Small intestine (tissue), 7 donors: ENCODE measurements around the gene MYL6. TPM values are rescaled to one million over a fixed set of nuclear protein-coding genes. Genes with fewer than 3 reads are reported as not detected.
"Not testable (repeated sequence)": the region's sequence is repeated elsewhere in the genome, so short reads cannot be mapped to it uniquely, and the experiment has no call there.

Source experiments
- DNase-seq, 2 donors: peaks; one replicate each; pipeline versions ENCODE4 v3.0.0 to v3.0.0-alpha.2; 2013
- FAIRE-seq: peaks from 2 replicates; lab custom pipeline; 2012; peaks lifted over from hg19 to GRCh38; lab: Jason Lieb, UNC
- H3K27ac ChIP-seq, 3 donors: one replicate each; pipeline ENCODE4 v1.5.1; 2013; ENCODE audit warnings: low read length in 2 of 3, mild to moderate bottlenecking in 2 of 3, control low read depth in 1 of 3, inconsistent platforms in 1 of 3, low read depth in 1 of 3, moderate library complexity in 1 of 3
- H3K27me3 ChIP-seq, 3 donors: one replicate each; pipeline ENCODE4 v1.6.1; 2013; ENCODE audit warnings: low read length in 3 of 3, inconsistent platforms in 1 of 3; ENCODE audit not compliant: control insufficient read depth in 3 of 3, insufficient read depth in 3 of 3
- H3K36me3 ChIP-seq, 3 donors: one replicate each; pipeline ENCODE4 v1.6.1; 2013; ENCODE audit warnings: low read length in 3 of 3, inconsistent platforms in 1 of 3, low read depth in 1 of 3, mild to moderate bottlenecking in 1 of 3, moderate library complexity in 1 of 3; ENCODE audit not compliant: control insufficient read depth in 3 of 3, insufficient read depth in 2 of 3
- H3K4me1 ChIP-seq, 3 donors: one replicate each; pipeline ENCODE4 v1.6.1; 2013; ENCODE audit warnings: low read length in 2 of 3, inconsistent platforms in 1 of 3, low read depth in 1 of 3, mild to moderate bottlenecking in 1 of 3, moderate library complexity in 1 of 3; ENCODE audit not compliant: control insufficient read depth in 3 of 3, insufficient read depth in 2 of 3
- H3K4me3 ChIP-seq, 3 donors: one replicate each; pipeline ENCODE4 v1.5.1; 2013; ENCODE audit warnings: low read length in 3 of 3, control low read depth in 1 of 3, inconsistent platforms in 1 of 3, low read depth in 1 of 3, mild to moderate bottlenecking in 1 of 3, moderate library complexity in 1 of 3
- H3K9me3 ChIP-seq, 2 donors: one replicate each; pipeline ENCODE4 v1.6.1; 2013; ENCODE audit warnings: low read depth in 1 of 2, low read length in 1 of 2; ENCODE audit not compliant: control insufficient read depth in 2 of 2, insufficient read depth in 1 of 2
- WGBS, 3 donors: extraction: QIAGEN DNeasy Blood & Tissue Kit; methylation state at CpG; one replicate each; pipeline ENCODE4 v1.1.7; 2013; 5-methylcytosine and 5-hydroxymethylcytosine counted together
- polyA plus RNA-seq, 4 donors: library from polyadenylated mRNA; stranded (reverse) in 3 of 4; unstranded in 1 of 4; fragments of 200-250 nt in 3 of 4; fragments of 120-200 nt in 1 of 4; gene quantifications; one replicate each; pipeline versions ENCODE4 v1.2.1 to v1.2.3, GENCODE V29; 2013
- donor health status: healthy with polysubstance abuse.
- donor health status: control.
- donor health status: control.
- donor health status: Bipolar disorder and iron deficiency.
- donor health status: healthy.

MYL6 gene
- polyA plus RNA-seq, 4 donors, result 1,147 to 4,316 (median 2,966) TPM

DNA sequence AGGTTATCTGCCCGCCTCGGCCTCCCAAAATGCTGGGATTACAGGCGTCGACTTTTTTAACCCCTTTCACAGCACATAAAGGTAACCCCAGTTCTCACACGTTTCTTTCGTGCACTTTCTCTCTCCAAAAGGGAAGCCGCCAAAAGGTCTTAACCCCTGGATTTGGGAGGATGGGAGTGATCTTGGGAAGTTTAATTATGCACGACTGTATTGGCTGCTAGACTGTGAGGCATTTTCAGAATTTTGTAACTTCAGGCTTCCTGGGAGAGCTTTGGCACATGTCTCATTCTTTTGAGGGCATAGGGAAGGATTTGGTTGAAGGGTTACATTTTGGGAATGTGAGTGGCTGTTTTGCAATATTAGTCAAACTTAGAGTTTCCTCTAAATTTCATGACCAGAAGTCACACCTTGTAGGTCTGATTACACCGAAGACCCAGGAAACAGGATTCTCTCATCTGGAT is 32.6 kb downstream of the MYL6 start:
- WGBS, 3 donors, result 22 to 26% (median 26%) methylated on average over 9 of the region's 9 CpGs
- Histone ChIP-seq H3K27ac (peak overlapping the region; percentile 39 to 97 (median 88)), H3K36me3 (peaks cover 0 to 10% (median 2%) of the 10 kb centered on the region in 3 donors), H3K27me3 (no peaks in the 10 kb centered on the region), H3K4me3 (peak overlapping the region in 2 of 3 donors; percentile 80 to 86), H3K4me1 (peaks cover 2 to 12% (median 7%) of the 10 kb centered on the region in 3 donors), H3K9me3 (no peaks in the 10 kb centered on the region)
- peak; percentile 13 to 28 for DNase-seq
- no peak for FAIRE-seq

DNA sequence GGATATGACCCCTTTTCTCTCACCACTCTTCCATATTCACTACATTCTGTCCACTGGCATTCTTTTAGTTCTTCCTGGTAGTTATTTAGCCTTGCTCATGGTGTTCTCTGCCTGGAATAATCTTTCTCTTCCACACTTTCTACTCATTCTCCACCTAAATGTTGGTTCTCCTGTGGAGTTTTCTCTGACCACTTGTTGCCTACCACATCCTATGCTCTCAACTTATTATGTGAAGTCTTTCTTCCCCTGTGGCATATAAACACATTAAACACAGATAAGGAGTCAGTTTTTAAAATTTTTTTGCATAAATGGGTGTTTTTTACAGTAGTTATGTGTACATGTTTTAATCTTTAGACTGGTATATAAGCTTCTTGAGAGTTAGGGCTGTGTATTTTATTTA is 34.4 kb downstream of the MYL6 start:
- no peak for FAIRE-seq
- Histone ChIP-seq H3K36me3 (no peaks in the 10 kb centered on the region), H3K27ac (no peak overlapping the region)

DNA sequence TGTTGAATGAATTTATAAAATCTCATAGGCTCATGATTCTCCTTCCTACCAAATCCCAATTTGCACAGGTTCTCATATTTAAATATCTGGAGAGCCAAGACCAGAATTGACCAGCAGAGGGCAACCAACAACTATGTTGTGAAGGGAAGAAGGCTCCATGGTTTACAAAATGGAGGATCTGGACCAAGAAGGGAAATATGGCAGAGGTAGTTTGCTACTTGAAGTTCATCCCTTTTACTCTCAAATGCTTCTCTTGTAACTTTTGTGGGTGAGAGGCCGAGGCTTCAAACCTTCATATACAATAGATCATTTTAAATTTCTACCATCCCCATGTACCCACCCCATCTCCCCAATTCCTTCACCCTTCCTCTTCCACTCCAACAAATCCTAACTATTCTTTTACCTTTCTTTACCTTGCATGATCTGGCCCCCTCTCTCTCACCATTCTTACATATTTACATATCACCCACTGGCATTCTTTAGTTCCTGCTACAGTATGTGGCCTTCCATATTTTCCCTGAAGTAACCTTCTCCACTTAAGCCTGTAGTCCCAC is 34.9 kb downstream of the MYL6 start:
- Histone ChIP-seq H3K27me3 (no peaks in the 10 kb centered on the region), H3K27ac (no peak overlapping the region), H3K9me3 (no peaks in the 10 kb centered on the region), H3K4me1 (peaks cover under 1 to 2% (median 1%) of the 10 kb centered on the region in 3 donors), H3K36me3 (no peaks in the 10 kb centered on the region), H3K4me3 (no peak overlapping the region)
- DNase-seq, result peak; percentile 87
- FAIRE-seq, result no peak
- WGBS, 3 donors, result 22 to 60% (median 47%) methylated on average over 1 of the region's 1 CpG

More for the DNA sequence above, 34.4 kb downstream of the MYL6 start:
- no peaks in the 10 kb centered on the region for H3K9me3 ChIP-seq
- no peak for DNase-seq
- peaks cover 2 to 8% (median 6%) of the 10 kb centered on the region in 3 donors for H3K4me1 ChIP-seq
- no peaks in the 10 kb centered on the region for H3K27me3 ChIP-seq
- H3K4me3 ChIP-seq, result no peak overlapping the region

DNA sequence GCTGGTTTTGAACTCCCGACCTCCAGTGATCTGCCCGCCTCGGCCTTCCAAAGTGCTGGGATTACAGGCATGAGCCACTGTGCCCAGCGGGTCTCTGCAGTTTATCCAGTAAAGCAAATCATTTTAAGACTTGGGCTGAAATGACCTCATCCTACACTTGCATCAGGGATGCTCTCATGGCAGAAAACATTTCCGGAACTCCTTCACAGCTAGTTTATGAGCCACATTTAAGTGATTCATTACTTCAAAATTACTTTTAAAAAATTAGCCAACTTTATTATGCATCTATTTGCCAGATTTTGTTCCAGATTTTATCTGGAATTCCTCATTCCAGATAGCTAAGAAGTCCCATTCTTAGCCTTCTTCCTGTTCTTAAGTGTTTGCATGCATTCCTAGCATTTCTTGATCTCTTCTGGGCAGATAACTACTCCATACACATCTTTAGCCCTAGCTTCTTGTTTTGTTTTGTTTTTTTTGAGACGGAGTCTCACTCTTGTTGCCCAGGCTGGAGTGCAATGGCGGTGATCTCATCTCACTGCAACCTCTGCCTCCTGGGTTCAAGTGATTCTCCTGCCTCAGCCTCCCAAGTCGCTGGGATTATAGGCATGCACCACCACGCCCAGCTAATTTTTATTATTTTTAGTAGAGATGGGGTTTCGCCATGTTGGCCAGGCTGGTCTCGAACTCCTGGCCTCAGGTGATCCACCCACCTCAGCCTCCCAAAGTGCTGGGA is 38.8 kb downstream of the MYL6 start:
- not testable (repeated sequence) for H3K27ac ChIP-seq, H3K4me1 ChIP-seq, FAIRE-seq, H3K36me3 ChIP-seq, H3K27me3 ChIP-seq, H3K4me3 ChIP-seq, DNase-seq, H3K9me3 ChIP-seq
- 65 to 89% (median 87%) methylated on average over 11 of the region's 11 CpGs for WGBS, 3 donors

DNA sequence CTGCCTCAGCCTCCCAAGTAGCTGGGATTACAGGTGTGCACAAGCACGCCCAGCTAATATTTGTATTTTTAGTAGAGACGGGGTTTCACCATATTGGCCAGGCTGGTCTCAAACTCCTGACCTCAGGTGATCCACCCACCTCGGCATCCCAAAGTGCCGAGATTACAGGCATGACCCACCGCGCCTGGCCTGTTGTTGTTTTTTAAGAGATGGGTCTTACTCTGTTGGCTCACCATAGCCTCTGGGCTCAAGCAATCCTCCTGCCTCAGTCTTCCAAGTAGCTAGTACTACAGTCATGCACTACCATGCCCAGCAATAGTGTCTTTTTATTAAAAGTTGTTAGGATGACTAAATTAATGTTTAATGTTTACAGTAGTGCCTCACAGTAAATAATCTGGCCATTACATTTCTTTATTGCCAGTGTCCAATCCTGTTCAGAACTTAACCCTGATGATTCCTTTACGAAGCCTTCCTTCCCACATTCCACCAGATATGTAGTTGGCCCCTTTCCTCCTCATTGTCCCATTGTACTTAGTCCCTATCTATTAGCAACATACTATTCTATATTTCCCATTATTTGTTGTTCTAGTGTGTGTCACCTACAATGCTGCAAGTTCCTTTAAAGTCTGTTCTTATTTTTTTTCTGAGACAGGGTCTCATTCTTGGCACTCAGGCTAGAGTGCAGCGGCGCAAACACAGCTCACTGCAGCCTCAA is 39.9 kb downstream of the MYL6 start:
- H3K27ac ChIP-seq, result no peak overlapping the region
- no peaks in the 10 kb centered on the region for H3K9me3 ChIP-seq
- no peaks in the 10 kb centered on the region for H3K36me3 ChIP-seq
- FAIRE-seq (no peak), DNase-seq (no peak)
- H3K27me3 ChIP-seq, result no peaks in the 10 kb centered on the region
- no peak overlapping the region for H3K4me3 ChIP-seq
- WGBS, 3 donors, result 86 to 91% (median 89%) methylated on average over 9 of the region's 9 CpGs
- H3K4me1 ChIP-seq, result peaks cover 0 to 6% (median 0%) of the 10 kb centered on the region in 3 donors

DNA sequence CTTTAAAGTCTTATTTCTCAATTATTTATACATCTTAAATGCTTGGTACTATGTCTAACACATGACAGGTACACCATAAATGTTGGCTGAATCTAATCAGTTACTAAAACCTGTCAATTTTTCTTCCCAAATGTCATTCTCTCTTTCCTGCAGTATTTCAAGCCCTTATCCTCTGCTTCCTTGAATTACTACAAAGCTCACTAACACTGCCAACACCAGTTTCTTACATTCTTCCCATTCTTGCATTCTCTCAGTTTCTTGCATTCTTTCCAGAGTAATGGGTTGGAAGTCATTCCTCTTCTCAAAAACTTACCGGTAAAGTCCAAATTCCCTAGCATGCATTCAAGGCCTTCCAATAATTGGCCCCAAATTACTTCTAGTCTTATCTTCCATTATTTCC is 40.7 kb downstream of the MYL6 start:
- H3K27me3 ChIP-seq, result no peaks in the 10 kb centered on the region
- 62 to 88% (median 74%) methylated on average over 1 of the region's 1 CpG for WGBS, 3 donors
- FAIRE-seq (no peak), DNase-seq (no peak)
- H3K36me3 ChIP-seq, result no peaks in the 10 kb centered on the region
- H3K27ac ChIP-seq, result no peak overlapping the region
- H3K9me3 ChIP-seq, result no peaks in the 10 kb centered on the region
- peaks cover 0 to 6% (median 0%) of the 10 kb centered on the region in 3 donors for H3K4me1 ChIP-seq
- no peak overlapping the region for H3K4me3 ChIP-seq

DNA sequence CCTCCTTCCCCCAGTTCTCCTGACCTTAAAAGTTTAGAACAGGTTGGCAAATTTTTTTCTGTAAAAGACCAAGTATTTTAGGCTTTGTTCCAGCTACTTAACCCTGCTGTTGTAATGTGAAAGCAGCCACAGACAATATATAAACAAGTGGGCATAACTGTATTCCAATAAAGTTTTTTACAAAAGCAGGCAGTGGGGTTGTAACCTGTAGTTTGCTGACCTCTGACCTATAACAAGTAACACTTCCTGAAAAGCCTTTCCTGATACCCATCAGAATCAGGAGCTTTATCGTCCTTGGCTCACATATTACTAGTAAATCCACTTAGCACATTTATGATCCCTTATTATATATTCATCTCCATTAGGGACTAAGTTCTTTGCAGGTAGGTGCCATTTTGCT is 44.2 kb downstream of the MYL6 start:
- FAIRE-seq, result no peak
- 8 to 35% (median 29%) methylated on average over 1 of the region's 1 CpG for WGBS, 3 donors

DNA sequence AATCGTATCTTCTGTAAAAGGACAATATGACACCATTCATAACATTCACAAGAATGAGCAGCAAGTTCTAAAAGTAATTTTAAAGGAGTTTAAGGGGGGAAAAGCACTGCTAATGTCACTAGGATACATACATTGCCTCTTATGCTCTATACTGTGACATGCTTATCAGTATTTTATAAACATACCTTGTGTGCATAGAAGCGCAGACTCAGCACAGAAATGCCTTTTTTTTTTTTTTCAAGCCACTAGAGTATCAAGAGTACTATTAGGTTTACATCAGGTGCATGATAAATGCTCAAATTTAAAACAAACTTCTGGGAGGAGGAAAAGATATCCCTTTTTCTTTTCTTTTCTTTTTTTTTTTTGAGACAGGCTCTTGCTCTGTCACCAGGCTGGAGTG is 44.7 kb downstream of the MYL6 start:
- no peak for DNase-seq
- Histone ChIP-seq H3K4me3 (no peak overlapping the region), H3K27ac (peak overlapping the region in 1 of 3 donors; percentile 17), H3K27me3 (no peaks in the 10 kb centered on the region), H3K9me3 (no peaks in the 10 kb centered on the region), H3K4me1 (peaks cover 0 to 6% (median 0%) of the 10 kb centered on the region in 3 donors), H3K36me3 (peaks cover 0 to 20% (median 5%) of the 10 kb centered on the region in 3 donors)
- WGBS, 3 donors, result 56 to 71% (median 66%) methylated on average over 2 of the region's 2 CpGs
- FAIRE-seq, result no peak

More for the DNA sequence above, 44.2 kb downstream of the MYL6 start:
- no peak overlapping the region for H3K4me3 ChIP-seq
- DNase-seq, result peak; percentile 19 to 42
- peak overlapping the region in 1 of 3 donors; percentile 17 for H3K27ac ChIP-seq
- H3K4me1 ChIP-seq, result peaks cover 0 to 6% (median 0%) of the 10 kb centered on the region in 3 donors
- no peaks in the 10 kb centered on the region for H3K9me3 ChIP-seq
- peaks cover 0 to 17% (median 4%) of the 10 kb centered on the region in 3 donors for H3K36me3 ChIP-seq
- H3K27me3 ChIP-seq, result no peaks in the 10 kb centered on the region
